Right atrium auricular region (tissue), 2 donors: ENCODE results near the gene KRT77. TPM values are rescaled to one million over a fixed set of nuclear protein-coding genes. Genes with fewer than 3 reads are reported as not detected.

Source experiments
- DNase-seq: peaks from one replicate; pipeline ENCODE4 v3.0.0-alpha.2; 2019; ENCODE audit warnings: low spot score
- H3K27ac ChIP-seq, 2 donors: fragments of 200-600 bp; sonication (generic); 1 replicate in 1 of 2; 2 replicates in 1 of 2; pipeline ENCODE4 v1.5.1; 2016 to 2019
- H3K27me3 ChIP-seq, 2 donors: fragments of 200-600 bp; sonication (generic); one replicate each; pipeline versions ENCODE4 v1.5.1 to v1.6.0; 2017 to 2019
- H3K36me3 ChIP-seq: fragments of 200-600 bp; sonication (generic); one replicate; pipeline ENCODE4 v1.5.1; 2016
- H3K4me1 ChIP-seq, 2 donors: fragments of 200-600 bp; sonication (generic); one replicate each; pipeline versions ENCODE4 v1.5.1 to v1.6.0; 2017 to 2019
- H3K4me3 ChIP-seq, 2 donors: fragments of 200-600 bp; sonication (generic); 1 replicate in 1 of 2; 2 replicates in 1 of 2; pipeline ENCODE4 v1.5.1; 2017 to 2019; ENCODE audit warnings: mild to moderate bottlenecking in 1 of 2, moderate library complexity in 1 of 2
- H3K9me3 ChIP-seq, 2 donors: fragments of 200-600 bp; sonication (generic); one replicate each; pipeline ENCODE4 v1.5.1; 2019
- total RNA-seq, 2 donors: library from RNA; depleted of rRNA; stranded (reverse); fragments of >200 nt; gene quantifications; one replicate each; pipeline ENCODE4 v1.1.0, GENCODE V29; 2016
- TF ChIP-seq, protein P1 (sequence below), 2 donors: fragments of 200-600 bp; sonication (generic); IDR thresholded peaks; one replicate each; pipeline ENCODE4 v1.5.1; 2019; ENCODE audit warnings: antibody characterized with exemption in 2 of 2

The KRT77 gene
- total RNA-seq, 2 donors from 2014 or later, result not detected

DNA sequence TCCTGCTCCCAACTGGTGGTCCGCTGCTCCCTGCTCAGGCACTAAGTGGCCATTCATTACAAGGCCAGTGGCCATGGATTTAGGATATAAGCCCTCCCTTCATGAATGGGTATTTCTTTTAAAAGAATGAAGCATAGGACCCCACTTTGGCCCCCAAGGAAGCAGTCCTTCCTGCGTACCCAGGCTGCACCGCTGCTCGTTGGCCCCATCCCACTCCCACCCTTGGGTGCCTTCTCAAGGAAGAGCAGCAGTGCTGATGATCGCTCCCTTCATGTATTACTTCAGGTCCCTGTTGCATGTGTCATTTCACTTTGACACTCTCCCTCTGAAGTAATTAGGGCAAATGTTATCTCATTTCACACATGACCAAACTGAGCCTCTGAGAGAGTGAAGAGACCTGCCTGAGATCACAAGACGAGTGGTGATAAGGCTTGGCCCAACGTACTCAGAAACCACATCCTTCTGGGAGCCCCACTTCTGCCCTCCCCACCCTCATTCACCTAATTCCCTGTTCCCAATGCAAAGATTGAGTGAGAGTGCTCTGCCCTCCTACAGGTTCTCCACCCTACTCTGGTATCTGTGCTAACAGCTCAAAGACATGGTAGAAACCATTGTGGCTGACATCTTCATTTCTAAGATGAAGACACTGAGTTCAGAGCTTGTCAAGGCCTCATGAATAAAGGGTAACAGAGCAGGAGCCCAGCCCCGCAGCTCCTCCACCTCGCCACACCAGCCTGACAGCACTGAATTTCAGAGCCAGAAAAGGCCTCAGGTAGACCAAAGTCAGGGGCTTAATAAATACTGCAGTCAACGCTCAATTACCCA is 41.0 kb downstream of the KRT77 start:
- no peaks in the 10 kb centered on the region for H3K9me3 ChIP-seq
- no peaks in the 10 kb centered on the region for H3K27me3 ChIP-seq
- TF ChIP-seq, protein P1, sequence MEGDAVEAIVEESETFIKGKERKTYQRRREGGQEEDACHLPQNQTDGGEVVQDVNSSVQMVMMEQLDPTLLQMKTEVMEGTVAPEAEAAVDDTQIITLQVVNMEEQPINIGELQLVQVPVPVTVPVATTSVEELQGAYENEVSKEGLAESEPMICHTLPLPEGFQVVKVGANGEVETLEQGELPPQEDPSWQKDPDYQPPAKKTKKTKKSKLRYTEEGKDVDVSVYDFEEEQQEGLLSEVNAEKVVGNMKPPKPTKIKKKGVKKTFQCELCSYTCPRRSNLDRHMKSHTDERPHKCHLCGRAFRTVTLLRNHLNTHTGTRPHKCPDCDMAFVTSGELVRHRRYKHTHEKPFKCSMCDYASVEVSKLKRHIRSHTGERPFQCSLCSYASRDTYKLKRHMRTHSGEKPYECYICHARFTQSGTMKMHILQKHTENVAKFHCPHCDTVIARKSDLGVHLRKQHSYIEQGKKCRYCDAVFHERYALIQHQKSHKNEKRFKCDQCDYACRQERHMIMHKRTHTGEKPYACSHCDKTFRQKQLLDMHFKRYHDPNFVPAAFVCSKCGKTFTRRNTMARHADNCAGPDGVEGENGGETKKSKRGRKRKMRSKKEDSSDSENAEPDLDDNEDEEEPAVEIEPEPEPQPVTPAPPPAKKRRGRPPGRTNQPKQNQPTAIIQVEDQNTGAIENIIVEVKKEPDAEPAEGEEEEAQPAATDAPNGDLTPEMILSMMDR (IDR thresholded peaks at IDR 0.05), result no peak
- no peaks in the 10 kb centered on the region for H3K36me3 ChIP-seq
- DNase-seq, result no peak
- H3K27ac ChIP-seq, result no peak overlapping the region
- no peak overlapping the region for H3K4me3 ChIP-seq
- H3K4me1 ChIP-seq, result no peaks in the 10 kb centered on the region

- H3K36me3 ChIP-seq, result no peaks in the 10 kb centered on the region
- H3K27ac ChIP-seq, result no peak overlapping the region
- DNase-seq, result no peak
- TF ChIP-seq, protein P1 (IDR thresholded peaks at IDR 0.05), result no peak
- H3K4me3 ChIP-seq, result no peak overlapping the region
- H3K9me3 ChIP-seq, result no peaks in the 10 kb centered on the region
- no peaks in the 10 kb centered on the region for H3K27me3 ChIP-seq
- H3K4me1 ChIP-seq, result no peaks in the 10 kb centered on the region
These were observed 41.7 kb downstream of the KRT77 start for GRCh38 chr12:52661668-52662067.

- Histone ChIP-seq H3K27me3 (no peaks in the 10 kb centered on the region), H3K36me3 (no peaks in the 10 kb centered on the region), H3K27ac (no peak overlapping the region), H3K4me1 (no peaks in the 10 kb centered on the region), H3K4me3 (no peak overlapping the region), H3K9me3 (no peaks in the 10 kb centered on the region)
- TF ChIP-seq, protein P1 (IDR thresholded peaks at IDR 0.05), result no peak
- DNase-seq, result no peak
These were observed 42.3 kb downstream of the KRT77 start for GRCh38 chr12:52660934-52661499.

- no peak overlapping the region for H3K27ac ChIP-seq
- H3K4me3 ChIP-seq, result no peak overlapping the region
- DNase-seq, result peak; percentile 26
- H3K36me3 ChIP-seq, result no peaks in the 10 kb centered on the region
- TF ChIP-seq, protein P1 (IDR thresholded peaks at IDR 0.05), result no peak
- H3K4me1 ChIP-seq, result no peaks in the 10 kb centered on the region
- no peaks in the 10 kb centered on the region for H3K27me3 ChIP-seq
- no peaks in the 10 kb centered on the region for H3K9me3 ChIP-seq
These were observed 43.4 kb downstream of the KRT77 start for GRCh38 chr12:52659951-52660350.

DNA sequence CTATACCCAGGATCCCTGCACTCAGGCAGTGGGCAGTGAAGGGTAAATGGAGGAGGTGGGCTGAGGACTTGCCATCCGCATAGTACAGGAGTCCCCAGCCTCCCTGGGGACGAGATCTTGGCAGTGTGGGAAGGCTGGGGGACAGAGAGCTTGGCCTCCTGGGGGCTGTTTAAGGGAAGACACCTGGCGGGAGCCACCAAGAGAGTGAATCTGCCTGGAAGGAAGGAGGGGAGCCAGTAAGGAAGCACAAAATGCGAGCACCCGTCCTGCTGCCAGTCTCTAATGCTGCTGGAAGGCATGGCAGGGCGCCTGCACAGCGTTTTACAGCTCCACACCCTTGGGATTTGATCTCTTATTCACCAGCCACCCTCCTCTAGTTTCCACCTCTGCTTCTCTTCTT is 43.9 kb downstream of the KRT77 start:
- peak; percentile 18 for DNase-seq
- Histone ChIP-seq H3K27me3 (no peaks in the 10 kb centered on the region), H3K4me3 (no peak overlapping the region), H3K36me3 (no peaks in the 10 kb centered on the region), H3K4me1 (no peaks in the 10 kb centered on the region), H3K27ac (no peak overlapping the region), H3K9me3 (no peaks in the 10 kb centered on the region)
- TF ChIP-seq, protein P1 (IDR thresholded peaks at IDR 0.05), result no peak
